PFSK-1 (cell line): Measurements from ENCODE around the gene BABAM2.

Source experiments
- POLR2AphosphoS5 ChIP-seq: IDR thresholded peaks from 2 replicates; pipeline ENCODE4 v1.6.1; 2012; ENCODE audit warnings: low read depth, mild to moderate bottlenecking, control low read depth, low read length, moderate library complexity
- REST ChIP-seq, 2 experiments: IDR thresholded peaks; 2 replicates each; pipeline versions ENCODE4 v1.6.1 to v1.8.0; 2011 to 2012; ENCODE audit warnings: low read depth in 2 of 2, low read length in 2 of 2, control low read depth in 1 of 2, inconsistent platforms in 1 of 2, mild to moderate bottlenecking in 1 of 2, moderate library complexity in 1 of 2; ENCODE audit not compliant: insufficient read depth in 1 of 2

- TF ChIP-seq POLR2AphosphoS5: no peak
- no peak for TF ChIP-seq REST (IDR thresholded peaks at IDR 0.05; ENCODE audit: insufficient read depth in 1 of 2, low read depth in 2 of 2, low read length in 2 of 2)
These were observed 245.3 kb downstream of the BABAM2 start for GRCh38 chr2:28135799-28136198.
